PC-9 (cell line): Measurements from ENCODE around the gene CDC42BPG.

Source experiments
- EZH2 ChIP-seq: fragments of 200-600 bp; sonication (generic); IDR thresholded peaks from 2 replicates; pipeline ENCODE4 v1.8.0; 2017; ENCODE audit warnings: antibody characterized with exemption, low read depth
- TF ChIP-seq, protein P1 (sequence below): fragments of 200-600 bp; sonication (generic); conservative IDR thresholded peaks from 2 replicates; pipeline ENCODE4 v1.6.1; 2017; ENCODE audit warnings: mixed run types, antibody characterized with exemption, mild to moderate bottlenecking, moderate library complexity

DNA sequence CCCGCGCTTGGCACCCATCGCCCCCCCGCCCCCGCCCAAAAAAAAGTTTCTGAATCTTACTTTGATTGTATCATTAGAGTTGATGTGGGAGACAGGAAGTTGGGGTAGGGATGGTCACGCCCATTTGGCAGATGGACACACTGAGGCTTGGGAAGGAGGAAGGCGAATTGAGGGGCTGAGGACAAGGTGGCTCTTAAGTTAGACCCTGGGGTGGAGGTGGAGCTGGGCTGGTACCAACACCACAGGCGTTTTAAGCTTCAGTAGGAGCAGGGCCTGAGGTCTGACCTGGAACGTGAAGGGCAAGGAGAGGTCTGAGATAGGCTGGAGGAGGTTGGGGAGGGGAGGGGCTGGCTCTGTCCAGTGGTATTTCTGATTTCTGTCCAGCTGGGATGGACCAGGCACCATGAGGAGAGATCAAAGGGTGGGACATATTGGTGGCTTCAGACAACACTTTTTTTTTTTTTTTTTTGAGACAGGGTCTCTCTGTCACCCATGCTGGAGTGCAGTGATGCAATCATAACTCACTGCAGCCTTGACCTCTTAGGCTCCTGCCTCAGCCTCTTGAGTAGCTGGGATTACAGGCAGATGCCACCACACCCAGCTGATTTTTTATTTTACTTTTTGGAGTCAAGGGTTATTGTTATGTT, 799 bp upstream of the CDC42BPG start:
- TF ChIP-seq, protein P1, sequence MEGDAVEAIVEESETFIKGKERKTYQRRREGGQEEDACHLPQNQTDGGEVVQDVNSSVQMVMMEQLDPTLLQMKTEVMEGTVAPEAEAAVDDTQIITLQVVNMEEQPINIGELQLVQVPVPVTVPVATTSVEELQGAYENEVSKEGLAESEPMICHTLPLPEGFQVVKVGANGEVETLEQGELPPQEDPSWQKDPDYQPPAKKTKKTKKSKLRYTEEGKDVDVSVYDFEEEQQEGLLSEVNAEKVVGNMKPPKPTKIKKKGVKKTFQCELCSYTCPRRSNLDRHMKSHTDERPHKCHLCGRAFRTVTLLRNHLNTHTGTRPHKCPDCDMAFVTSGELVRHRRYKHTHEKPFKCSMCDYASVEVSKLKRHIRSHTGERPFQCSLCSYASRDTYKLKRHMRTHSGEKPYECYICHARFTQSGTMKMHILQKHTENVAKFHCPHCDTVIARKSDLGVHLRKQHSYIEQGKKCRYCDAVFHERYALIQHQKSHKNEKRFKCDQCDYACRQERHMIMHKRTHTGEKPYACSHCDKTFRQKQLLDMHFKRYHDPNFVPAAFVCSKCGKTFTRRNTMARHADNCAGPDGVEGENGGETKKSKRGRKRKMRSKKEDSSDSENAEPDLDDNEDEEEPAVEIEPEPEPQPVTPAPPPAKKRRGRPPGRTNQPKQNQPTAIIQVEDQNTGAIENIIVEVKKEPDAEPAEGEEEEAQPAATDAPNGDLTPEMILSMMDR: no peak
- no peak for TF ChIP-seq EZH2
